HepG2 (cell line): Measurements from ENCODE around the gene TMTC1. TPM values are rescaled to one million over a fixed set of nuclear protein-coding genes. Genes with fewer than 3 reads are reported as not detected.

Experiments
- ATAC-seq: fragments of 200-7000 bp; cut with Tn5 transposase; 3 replicates; pipeline ENCODE4 v1.9.1; 2020; ENCODE audit warnings: mild to moderate bottlenecking, moderate library complexity
- BruUV-seq: library from RNA; stranded (reverse); fragments of 400-500 nt; replicated peaks from 2 replicates; lab custom pipeline; 2021; lab: Mats Ljungman, UMichigan
- CTCF ChIA-PET: fragments of 300-600 bp; formaldehyde crosslinking; extraction: SDS; loops from one replicate; lab custom pipeline; 2021; ENCODE audit warnings: low total read pairs, inconsistent platforms, low intra/inter-chr PET ratio; lab: Yijun Ruan, JAX
- POLR2A ChIA-PET: fragments of 350-600 bp; sonication (Branson Sonifier 250); formaldehyde crosslinking; loops from one replicate; lab custom pipeline; 2020; ENCODE audit warnings: antibody characterized with exemption, inconsistent platforms; lab: Yijun Ruan, JAX
- DNase-seq: peaks from one replicate; pipeline ENCODE4 v3.0.0-alpha.2; 2015; ENCODE audit warnings: low spot score
- FAIRE-seq: peaks from 3 replicates; lab custom pipeline; 2011; peaks lifted over from hg19 to GRCh38; lab: Jason Lieb, UNC
- H2AFZ ChIP-seq: one replicate; pipeline ENCODE4 v1.6.1; 2011; ENCODE audit warnings: low read length, inconsistent platforms
- H3K27ac ChIP-seq: fragments of 300-600 bp; 3 replicates; pipeline ENCODE4 v1.8.0; 2011; ENCODE audit warnings: mixed run types, mild to moderate bottlenecking, mixed read lengths, low read length, inconsistent platforms; ENCODE audit not compliant: insufficient read depth; ENCODE audit errors: extremely low read length
- H3K27me3 ChIP-seq, 2 experiments: fragments of 200-600 bp in 1 of 2; 2 replicates in 1 of 2; 3 replicates in 1 of 2; pipeline versions ENCODE4 v1.6.0 to v1.8.0; 2011; ENCODE audit warnings: low read length in 2 of 2, mild to moderate bottlenecking in 2 of 2, moderate library complexity in 2 of 2, inconsistent platforms in 1 of 2; ENCODE audit not compliant: insufficient read depth in 2 of 2, control insufficient read depth in 1 of 2
- H3K36me3 ChIP-seq, 2 experiments: fragments of 200-600 bp in 1 of 2; replicated peaks in 1 of 2; 2 replicates in 1 of 2; 3 replicates in 1 of 2; pipeline versions ENCODE4 v1.5.1 to v1.8.0; 2011; ENCODE audit warnings: low read length in 2 of 2, inconsistent platforms in 1 of 2; ENCODE audit not compliant: insufficient read depth in 2 of 2, control insufficient read depth in 1 of 2
- H3K4me1 ChIP-seq: 2 replicates; pipeline ENCODE4 v1.5.1; 2012; ENCODE audit warnings: low read length, inconsistent platforms; ENCODE audit not compliant: insufficient read depth
- H3K4me2 ChIP-seq: 2 replicates; pipeline ENCODE4 v1.6.0; 2011; ENCODE audit warnings: low read depth, low read length, inconsistent platforms
- H3K4me3 ChIP-seq, 3 experiments: fragments of 200-600 bp in 1 of 3; sonication (generic), shearing (Covaris generic) in 1 of 3; replicated peaks in 1 of 3; 2 replicates each; pipeline ENCODE4 v1.5.1; 2011 to 2016; ENCODE audit warnings: low read length in 3 of 3, inconsistent platforms in 2 of 3, low read depth in 2 of 3, mild to moderate bottlenecking in 2 of 3, control low read depth in 1 of 3, mixed read lengths in 1 of 3; ENCODE audit not compliant: insufficient read depth in 1 of 3
- H3K79me2 ChIP-seq: one replicate; pipeline ENCODE4 v1.6.1; 2011; ENCODE audit warnings: low read length, inconsistent platforms; ENCODE audit not compliant: insufficient read depth
- H3K9ac ChIP-seq: 2 replicates; pipeline ENCODE4 v1.6.0; 2011; ENCODE audit warnings: mild to moderate bottlenecking, low read depth, low read length, inconsistent platforms; ENCODE audit not compliant: insufficient read depth
- H3K9me3 ChIP-seq: 2 replicates; pipeline ENCODE4 v1.5.1; 2012; ENCODE audit warnings: mild to moderate bottlenecking, low read length
- H4K20me1 ChIP-seq: 2 replicates; pipeline ENCODE4 v1.6.0; 2011; ENCODE audit warnings: inconsistent platforms, mild to moderate bottlenecking, low read length, moderate library complexity; ENCODE audit not compliant: insufficient read depth
- ELF4 ChIP-seq: sonication (generic); formaldehyde crosslinking; IDR thresholded peaks from 2 replicates; pipeline ENCODE4 v1.5.0; 2020; ENCODE audit warnings: missing genetic modification reagents, mild to moderate bottlenecking, moderate library complexity, borderline replicate concordance
- HIVEP1 ChIP-seq: sonication (generic); formaldehyde crosslinking; IDR thresholded peaks from 2 replicates; pipeline ENCODE4 v1.4.0; 2020; ENCODE audit warnings: mild to moderate bottlenecking, missing genetic modification reagents
- HNRNPH1 ChIP-seq: fragments of 200-400 bp; formaldehyde crosslinking; optimal IDR thresholded peaks from 2 replicates; pipeline ENCODE3; 2017; ENCODE audit warnings: mild to moderate bottlenecking, low read depth, low read length
- HOXA9 ChIP-seq: sonication (generic); formaldehyde crosslinking; IDR thresholded peaks from 2 replicates; pipeline ENCODE4 v1.8.1; 2022; ENCODE audit warnings: missing genetic modification reagents, mild to moderate bottlenecking, moderate library complexity, borderline replicate concordance
- IKZF1 ChIP-seq: fragments of 450-650 bp; IDR thresholded peaks from 2 replicates; pipeline ENCODE4 v1.7.1; 2016
- KLF12 ChIP-seq: sonication (generic); formaldehyde crosslinking; IDR thresholded peaks from 2 replicates; pipeline ENCODE4 v1.4.0; 2020; ENCODE audit warnings: missing genetic modification reagents, borderline replicate concordance
- LBX2 ChIP-seq: sonication (generic); formaldehyde crosslinking; IDR thresholded peaks from 2 replicates; pipeline ENCODE4 v1.5.0; 2020; ENCODE audit warnings: missing genetic modification reagents, mild to moderate bottlenecking, borderline replicate concordance
- NPAS2 ChIP-seq: sonication (generic); formaldehyde crosslinking; IDR thresholded peaks from 2 replicates; pipeline ENCODE4 v1.8.0; 2022; ENCODE audit warnings: mild to moderate bottlenecking, missing genetic modification reagents, borderline replicate concordance
- RERE ChIP-seq: IDR thresholded peaks from 2 replicates; pipeline ENCODE4 v1.6.1; 2016; ENCODE audit warnings: low read depth, missing genetic modification reagents, missing compliant biosample characterization
- RORA ChIP-seq: sonication (generic); formaldehyde crosslinking; IDR thresholded peaks from 2 replicates; pipeline ENCODE4 v1.5.0; 2020; ENCODE audit warnings: mild to moderate bottlenecking, missing genetic modification reagents, moderate library complexity
- YY1 ChIP-seq: IDR thresholded peaks from 2 replicates; pipeline ENCODE4 v1.6.1; 2011; ENCODE audit warnings: low read length, low read depth, moderate library complexity, mild to moderate bottlenecking; ENCODE audit not compliant: insufficient read depth, insufficient replicate concordance
- ZNF101 ChIP-seq: sonication (generic); formaldehyde crosslinking; IDR thresholded peaks from 2 replicates; pipeline ENCODE4 v1.4.0; 2020; ENCODE audit warnings: mild to moderate bottlenecking, low read depth, missing genetic modification reagents, borderline replicate concordance
- ZNF446 ChIP-seq: sonication (generic); formaldehyde crosslinking; IDR thresholded peaks from 2 replicates; pipeline ENCODE4 v1.5.0; 2020; ENCODE audit warnings: mild to moderate bottlenecking, missing genetic modification reagents
- ZNF724P ChIP-seq: sonication (generic); formaldehyde crosslinking; IDR thresholded peaks from 2 replicates; pipeline ENCODE4 v1.8.0; 2022; ENCODE audit warnings: missing genetic modification reagents, borderline replicate concordance
- ZNF75D ChIP-seq: sonication (generic); formaldehyde crosslinking; IDR thresholded peaks from 2 replicates; pipeline ENCODE4 v1.8.1; 2023; ENCODE audit warnings: missing genetic modification reagents, mild to moderate bottlenecking, borderline replicate concordance
- WGBS: methylation state at CpG from one replicate; pipeline ENCODE4 v1.1.6; 2017; ENCODE audit warnings: low lambda C conversion rate; 5-methylcytosine and 5-hydroxymethylcytosine counted together
- in situ Hi-C: cut with HindIII; loops from 2 replicates; pipeline ENCODE4 v1.10.0; 2017; ENCODE audit warnings: low pct_unique_long_range_greater_than_20kb; ENCODE audit not compliant: extremely low pct_ligation_motif_present
- intact Hi-C: fragments of 100-400 bp; cut with micrococcal nuclease; formaldehyde crosslinking; loops from one replicate; pipeline ENCODE4 v1.10.0; 2022; ENCODE audit not compliant: unreplicated experiment
- polyA plus RNA-seq, 8 experiments: library from polyadenylated mRNA; depleted of rRNA in 3 of 8; stranded (reverse) in 7 of 8; unstranded in 1 of 8; fragments of >200 nt; fragmentation: Illumina TruSeq in 4 of 8; extraction: Trizol in 4 of 8; gene quantifications; 2 replicates each; pipeline versions ENCODE4 v1.2.1 to v1.2.3, GENCODE V29; 2011 to 2016; ENCODE audit warnings: low read depth in 4 of 8, missing spikeins in 1 of 8, mixed read lengths in 1 of 8; ENCODE audit not compliant: insufficient read depth in 1 of 8
- total RNA-seq, 5 experiments: library from RNA; depleted of rRNA; stranded (reverse); fragments of >200 nt; fragmentation: Illumina TruSeq; extraction: Trizol; gene quantifications; 2 replicates each; pipeline ENCODE4 v1.2.3, GENCODE V29; 2016; ENCODE audit warnings: low read depth in 1 of 5

The TMTC1 gene
- total and polyA plus RNA-seq, 2 of the 13 experiments (the other 11 are each of a cell fraction or from before 2014, with no cell fraction given): 0.69 to 1.8 TPM

- BruUV-seq: no TSS peak
- intact Hi-C loops: no loop called here
- Histone ChIP-seq H2AFZ (no peak overlapping the region), H4K20me1 (no peaks in the 10 kb centered on the region), H3K4me1 (no peaks in the 10 kb centered on the region), H3K79me2 (no peaks in the 10 kb centered on the region), H3K27me3 (no peaks in the 10 kb centered on the region), H3K4me2 (no peak overlapping the region), H3K36me3 (no peaks in the 10 kb centered on the region), H3K27ac (no peak overlapping the region), H3K9ac (no peak overlapping the region), H3K9me3 (no peaks in the 10 kb centered on the region), H3K4me3 (no peak overlapping the region)
- WGBS: 11% methylated on average over 6 of the region's 6 CpGs
- DNase-seq: no peak
- TF ChIP-seq YY1 (no peak), LBX2 (CRISPR knock-in tag) (no peak), ZNF75D (no peak), ZNF724P (CRISPR knock-in tag) (no peak), ZNF446 (CRISPR knock-in tag) (no peak), NPAS2 (CRISPR knock-in tag) (no peak), ZNF101 (CRISPR knock-in tag) (no peak), HIVEP1 (CRISPR knock-in tag) (no peak)
- ChIA-PET POLR2A (no interaction called here), CTCF (no interaction called here)
- no peak for FAIRE-seq
- ATAC-seq: no peak
- in situ Hi-C loops: no loop called here
Measured at GRCh38 chr12:29734734-29735133, 49.0 kb downstream of the TMTC1 start.

- BruUV-seq: no TSS peak
- H3K4me1 ChIP-seq: no peaks in the 10 kb centered on the region
- H3K9ac ChIP-seq: no peak overlapping the region
- FAIRE-seq (no peak), DNase-seq (no peak), ATAC-seq (no peak)
- H3K36me3 ChIP-seq: no peaks in the 10 kb centered on the region
- 17% methylated on average over 5 of the region's 5 CpGs for WGBS
- H2AFZ ChIP-seq: no peak overlapping the region
- POLR2A ChIA-PET: no interaction called here
- no peaks in the 10 kb centered on the region for H3K9me3 ChIP-seq
- H3K79me2 ChIP-seq: no peaks in the 10 kb centered on the region
- H3K27me3 ChIP-seq: no peaks in the 10 kb centered on the region
- no peak overlapping the region for H3K4me3 ChIP-seq
- CTCF ChIA-PET: no interaction called here
- no peaks in the 10 kb centered on the region for H4K20me1 ChIP-seq
- no peak overlapping the region for H3K27ac ChIP-seq
- in situ Hi-C loops (no loop called here), intact Hi-C loops (no loop called here)
- no peak overlapping the region for H3K4me2 ChIP-seq
- no peak for TF ChIP-seq RERE (CRISPR knock-in tag)
- TF ChIP-seq HOXA9 (CRISPR knock-in tag): no peak
- no peak for TF ChIP-seq ELF4 (CRISPR knock-in tag)
- no peak for TF ChIP-seq HNRNPH1
- no peak for TF ChIP-seq RORA (CRISPR knock-in tag)
- TF ChIP-seq KLF12 (CRISPR knock-in tag): no peak
- TF ChIP-seq IKZF1: no peak
Measured at GRCh38 chr12:29734305-29734704, 49.4 kb downstream of the TMTC1 start.
